Ramos (cell line): Measurements from ENCODE around the gene TLE1.
"Not testable (repeated sequence)": the region's sequence is repeated elsewhere in the genome, so short reads cannot be mapped to it uniquely, and the experiment has no call there.

Experiments used
- in situ Hi-C: fragments of 300-500 bp; cut with MboI; formaldehyde crosslinking; loops from one replicate; pipeline ENCODE4 v1.14.3; 2022; ENCODE audit warnings: low sequenced_read_pairs; ENCODE audit not compliant: unreplicated experiment

The TLE1 gene

DNA sequence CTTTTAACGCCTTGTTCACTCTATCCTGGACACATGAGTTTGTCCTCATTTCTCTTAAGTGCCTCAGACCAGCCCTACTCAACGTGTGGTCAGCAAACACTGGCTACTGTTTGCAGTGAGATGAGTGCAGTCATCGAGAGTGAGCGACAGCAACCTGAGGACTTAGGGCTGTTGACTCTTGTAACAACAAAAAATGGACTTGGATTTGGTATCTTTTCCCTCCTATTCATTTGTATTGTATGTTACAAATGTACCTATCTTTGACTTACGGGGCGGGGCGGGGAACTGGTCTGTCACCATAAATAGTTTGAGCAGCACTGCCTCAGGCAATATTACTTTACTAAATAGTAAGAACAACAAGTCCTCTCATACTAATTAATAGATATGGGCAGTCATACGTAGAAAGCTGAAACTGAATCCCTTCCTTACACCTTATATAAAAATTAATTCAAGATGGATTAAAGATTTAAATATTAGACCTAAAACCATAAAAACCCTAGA is 84.1 kb downstream of the TLE1 start:
- in situ Hi-C loops, result no loop called here

DNA sequence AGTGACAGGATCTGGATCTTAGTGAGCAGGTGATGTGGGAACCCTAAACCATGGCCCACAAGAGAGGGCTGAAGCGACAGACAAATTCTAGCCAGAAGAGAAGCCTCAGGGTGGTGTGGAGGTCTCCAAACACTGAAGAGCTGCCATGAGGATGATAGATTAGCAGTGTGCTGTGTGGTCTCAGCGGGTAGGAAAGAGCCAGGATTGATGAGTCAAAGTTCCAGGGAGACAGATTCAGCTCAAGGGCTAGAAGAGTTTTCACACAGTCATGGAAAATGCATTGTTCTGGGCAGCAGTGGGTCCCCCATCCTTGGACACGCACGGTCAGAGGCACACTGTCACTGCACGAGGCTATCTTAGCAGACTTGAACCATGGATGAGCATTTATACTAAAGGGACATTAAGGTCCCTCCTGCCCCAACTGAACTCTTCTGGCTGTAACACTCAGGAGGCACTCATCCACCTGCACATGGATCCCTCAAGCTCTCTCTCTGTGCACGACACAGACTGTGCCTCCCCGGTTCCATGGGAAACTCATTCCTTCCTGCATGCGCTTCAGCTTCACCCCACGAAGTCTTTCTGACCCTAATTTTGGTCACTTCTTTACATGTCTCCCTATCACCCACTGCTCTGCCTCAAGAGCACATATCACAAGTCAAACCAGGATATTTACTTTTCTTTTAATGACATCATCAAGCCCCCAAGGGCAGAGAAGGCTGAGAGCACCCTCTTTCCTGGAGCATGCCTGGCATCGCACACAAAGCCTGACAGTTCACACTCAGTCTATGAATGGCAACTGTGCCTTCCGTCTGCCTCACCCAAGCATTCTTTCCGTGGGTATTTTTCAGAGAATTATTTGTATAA is 84.8 kb downstream of the TLE1 start:
- in situ Hi-C loops, result no loop called here

GRCh38 chr9:81602887-81603680 is 86.3 kb downstream of the TLE1 start:
- in situ Hi-C loops, result no loop called here

GRCh38 chr9:81601639-81602623 is 87.4 kb downstream of the TLE1 start:
- in situ Hi-C loops, result no loop called here

DNA sequence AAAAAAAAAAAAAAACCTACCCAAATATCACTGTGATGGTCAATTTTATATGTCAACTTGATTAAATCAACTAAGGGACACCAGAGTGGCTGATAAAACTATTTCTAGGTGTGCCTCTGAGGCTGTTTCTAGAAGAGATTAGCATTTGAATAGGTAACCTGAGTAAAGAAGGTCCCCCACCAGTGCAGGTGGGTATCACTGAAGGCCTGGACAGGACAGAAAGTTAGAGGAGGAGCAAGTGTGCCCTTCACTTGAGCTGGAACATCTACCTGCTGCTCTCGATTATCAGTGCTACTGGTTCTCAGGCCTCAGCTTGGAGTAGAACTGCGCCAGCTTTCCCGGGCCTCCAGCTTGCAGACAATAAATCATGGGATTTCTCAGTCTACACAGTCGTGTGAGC is 88.7 kb downstream of the TLE1 start:
- in situ Hi-C loops, result no loop called here

GRCh38 chr9:81599837-81600236 is 89.5 kb downstream of the TLE1 start:
- in situ Hi-C loops, result no loop called here

DNA sequence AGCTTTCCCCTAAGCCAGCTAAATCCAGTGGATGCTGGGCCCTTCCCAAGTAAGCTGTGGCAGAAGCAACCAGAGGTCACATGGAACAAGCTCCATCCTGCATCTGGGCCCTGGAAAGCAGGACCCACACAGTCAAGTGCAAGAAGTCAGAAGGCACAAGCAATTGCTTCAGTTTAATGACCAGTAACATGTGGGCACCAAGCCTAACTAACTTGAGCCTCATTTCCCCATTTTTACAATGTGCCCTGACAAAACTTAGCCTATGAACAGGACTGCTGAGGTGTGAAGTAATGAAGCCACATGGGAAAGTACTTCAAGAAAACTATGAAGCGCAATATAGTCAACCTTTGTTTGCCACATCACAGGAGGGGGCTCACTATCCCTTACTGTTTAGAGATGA is 90.5 kb downstream of the TLE1 start:
- in situ Hi-C loops, result no loop called here

DNA sequence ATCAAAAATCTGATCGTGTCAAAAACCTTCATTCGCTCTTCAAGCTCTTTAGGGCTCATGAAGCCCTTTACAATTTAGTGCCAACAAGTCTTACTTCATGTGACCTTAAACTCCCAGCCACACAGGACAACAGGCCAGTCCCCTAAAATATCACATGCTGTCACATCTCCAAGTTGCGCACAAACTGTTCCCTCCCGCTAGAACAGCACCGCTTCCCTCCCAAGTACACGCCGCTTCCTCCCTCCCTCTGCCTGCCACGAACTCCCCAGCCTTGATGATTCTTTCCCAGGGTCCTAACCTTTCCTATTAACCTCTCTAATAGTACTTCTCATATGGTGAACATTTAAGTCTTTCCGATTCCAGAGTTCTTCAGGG is 91.2 kb downstream of the TLE1 start:
- in situ Hi-C loops, result no loop called here

DNA sequence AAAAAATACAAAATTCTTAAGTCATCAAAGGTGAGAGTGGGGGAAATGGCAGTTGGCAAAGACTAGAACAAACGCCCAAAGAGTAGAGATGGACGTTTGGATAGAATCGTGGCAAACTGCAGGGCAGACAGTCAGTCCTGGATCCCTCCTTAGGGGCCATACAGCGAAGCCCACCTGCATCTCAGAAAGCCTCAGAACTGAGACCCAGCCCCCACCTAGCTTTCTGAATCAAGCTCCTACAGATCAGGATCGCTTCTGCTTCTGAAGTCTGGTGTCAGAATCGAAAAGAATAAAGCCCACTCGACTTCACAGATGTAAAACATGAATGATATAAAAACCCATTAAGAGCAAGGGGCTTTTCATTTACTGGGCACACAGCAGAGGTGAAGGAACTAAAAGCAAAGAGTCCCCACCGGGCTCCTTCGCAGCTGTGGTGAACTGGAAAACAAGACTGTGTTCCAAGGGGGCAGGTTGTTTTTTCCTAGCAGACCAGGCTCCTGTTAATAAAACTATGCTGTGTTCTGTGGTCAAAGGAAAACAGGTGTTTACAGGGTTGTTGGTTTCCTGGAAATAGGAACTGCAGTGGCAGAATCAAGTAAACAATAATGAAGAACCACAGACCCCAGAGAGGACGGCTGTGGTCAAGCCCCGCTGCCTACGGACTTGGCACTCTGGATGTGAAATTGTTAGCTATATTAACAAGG is 91.8 kb downstream of the TLE1 start:
- in situ Hi-C loops, result no loop called here

- in situ Hi-C loops, result no loop called here
These were observed 92.5 kb downstream of the TLE1 start for GRCh38 chr9:81596679-81597418.

DNA sequence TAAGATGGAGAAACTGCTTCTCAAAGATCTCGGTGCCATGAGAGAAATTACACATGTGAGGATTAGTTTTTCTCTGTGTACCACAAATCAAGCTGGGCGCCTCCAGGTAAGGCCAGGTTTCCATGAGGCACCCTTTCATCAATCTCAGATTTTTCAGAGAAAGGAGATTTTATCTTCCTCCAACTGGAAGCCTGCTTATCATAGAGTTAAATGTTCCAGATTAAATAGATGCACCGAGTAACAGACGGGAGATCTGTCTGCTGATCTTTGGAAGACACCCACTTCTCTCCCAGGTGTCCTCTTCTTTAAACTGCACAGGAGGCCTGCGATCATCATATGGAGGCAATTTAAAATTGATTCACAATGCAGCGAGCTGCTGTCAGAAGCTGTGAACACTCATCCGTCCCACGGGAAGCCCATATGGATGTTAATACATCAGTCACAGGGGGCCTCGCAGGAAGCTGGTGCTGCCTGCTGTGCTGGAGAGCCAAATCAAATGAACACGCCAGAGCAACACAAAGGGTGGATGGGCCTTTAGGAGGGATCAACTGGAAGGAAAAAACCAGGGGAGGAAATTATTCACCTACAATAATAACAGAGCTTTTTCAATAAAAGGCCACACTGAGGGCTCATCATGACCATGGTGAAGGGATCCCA is 93.3 kb downstream of the TLE1 start:
- in situ Hi-C loops, result no loop called here

GRCh38 chr9:81595293-81595692 is 94.1 kb downstream of the TLE1 start:
- in situ Hi-C loops, result not testable (repeated sequence)

DNA sequence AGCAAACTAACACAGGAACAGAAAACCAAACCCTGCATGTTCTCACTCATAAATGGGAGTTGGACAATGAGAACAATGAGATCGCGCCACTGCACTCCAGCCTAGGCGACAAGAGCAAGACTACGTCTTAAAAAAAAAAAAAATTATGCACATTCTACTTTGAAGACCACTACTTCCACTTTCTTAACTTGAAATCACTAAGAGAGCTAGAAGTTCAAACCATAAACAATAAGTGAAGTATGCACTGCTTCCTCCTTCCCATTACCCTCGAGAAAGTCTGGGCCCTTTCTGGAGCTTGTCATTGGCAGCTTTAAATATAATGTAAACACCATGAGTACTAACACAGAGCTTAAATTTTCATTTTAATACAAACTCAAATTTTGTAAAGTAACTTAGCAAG is 94.9 kb downstream of the TLE1 start:
- in situ Hi-C loops, result no loop called here

DNA sequence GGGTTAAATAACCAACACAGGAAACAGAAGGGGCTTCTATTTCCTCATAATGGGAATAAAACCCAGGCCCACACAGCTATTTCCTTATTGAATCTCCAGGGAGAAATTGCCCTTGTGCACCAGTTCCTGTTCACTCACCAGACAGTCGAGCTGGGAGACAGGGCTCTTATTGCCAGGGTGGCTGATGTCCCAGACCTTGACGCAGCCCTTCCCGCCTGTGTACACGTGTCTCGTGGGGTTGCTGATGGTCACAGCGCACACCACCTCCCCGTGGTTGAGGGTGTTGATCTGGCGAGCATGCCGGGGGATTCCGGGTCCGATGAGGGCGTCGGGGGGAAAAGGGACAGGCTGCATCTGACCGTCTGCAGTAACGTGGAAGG is 96.5 kb downstream of the TLE1 start:
- in situ Hi-C loops, result no loop called here

DNA sequence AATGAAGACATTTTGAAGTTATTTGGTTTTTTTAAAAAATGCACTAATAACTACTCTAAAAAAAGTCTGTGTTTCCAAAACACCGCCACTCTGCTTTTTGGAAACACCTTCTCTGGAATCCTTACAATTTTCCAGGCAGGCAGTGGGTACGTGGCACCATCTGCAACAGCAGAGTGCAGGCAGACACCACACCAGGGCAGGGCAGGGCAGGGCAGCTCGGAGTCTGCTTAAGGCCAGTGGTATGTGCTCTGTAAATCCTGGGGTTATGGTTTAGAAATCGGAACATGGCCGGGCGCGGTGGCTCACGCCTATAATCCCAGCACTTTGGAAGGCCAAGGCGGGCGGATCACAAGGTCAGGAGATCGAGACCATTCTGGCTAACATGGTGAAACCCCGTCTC is 97.6 kb downstream of the TLE1 start:
- in situ Hi-C loops, result no loop called here

DNA sequence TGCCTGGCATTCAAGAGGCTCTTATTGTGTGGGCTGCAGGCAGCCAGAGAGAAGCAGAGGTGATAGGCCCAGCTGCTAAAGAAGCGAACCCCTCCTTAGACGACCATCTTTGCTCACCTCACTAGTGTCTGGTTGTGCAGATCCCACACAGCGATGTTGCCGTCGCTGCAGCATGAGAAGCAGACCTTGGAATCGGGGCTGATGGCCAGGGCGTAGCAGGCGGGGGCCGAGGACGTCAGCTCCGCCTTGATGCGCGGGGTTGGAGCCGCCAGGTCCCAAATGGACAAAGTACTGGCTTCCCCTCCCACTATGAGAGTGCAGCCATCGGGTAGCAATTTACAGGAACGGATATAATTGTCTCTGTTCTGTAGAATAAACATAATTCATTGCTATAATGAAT is 98.7 kb downstream of the TLE1 start:
- in situ Hi-C loops, result no loop called here

DNA sequence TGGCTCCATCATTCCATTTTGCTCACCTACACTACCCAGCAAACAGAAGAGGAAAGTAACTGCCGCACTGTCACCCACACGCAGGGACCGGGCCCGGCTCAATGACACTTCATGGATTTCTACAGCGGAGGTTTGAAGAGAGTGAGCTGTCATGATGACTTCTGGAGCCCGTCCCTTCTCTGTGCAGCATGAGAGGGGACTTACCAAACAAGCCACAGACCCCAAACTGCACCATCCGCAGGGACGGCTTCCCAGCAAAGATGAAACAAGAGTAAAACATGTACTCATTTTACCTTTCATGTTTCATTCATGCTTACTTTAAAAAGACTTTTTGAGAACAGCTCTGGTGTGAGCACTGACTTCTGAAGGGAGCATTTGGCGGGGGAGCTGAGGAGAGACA is 99.5 kb downstream of the TLE1 start:
- in situ Hi-C loops, result no loop called here

- in situ Hi-C loops, result no loop called here
These were observed 100.0 kb downstream of the TLE1 start for GRCh38 chr9:81589392-81589791.
